BE2C (cell line): ENCODE measurements around the gene DSTN.

Experiments used
- DNase-seq: peaks from one replicate; pipeline ENCODE4 v3.0.0-alpha.2; 2020
- H3K27me3 ChIP-seq: fragments of 250-450 bp; sonication (Bioruptor Pico); 2 replicates; pipeline ENCODE4 v1.5.1; 2020; ENCODE audit warnings: mild to moderate bottlenecking
- H3K36me3 ChIP-seq: fragments of 250-450 bp; sonication (Bioruptor Pico); 2 replicates; pipeline ENCODE4 v1.5.1; 2020; ENCODE audit warnings: mild to moderate bottlenecking
- H3K4me1 ChIP-seq: fragments of 250-450 bp; sonication (Bioruptor Pico); 2 replicates; pipeline ENCODE4 v1.5.1; 2020
- H3K4me3 ChIP-seq: 2 replicates; pipeline ENCODE4 v1.5.1; 2011; ENCODE audit warnings: low read depth, low read length
- H3K9me3 ChIP-seq: fragments of 250-450 bp; sonication (Bioruptor Pico); 2 replicates; pipeline ENCODE4 v1.5.1; 2020
- TF ChIP-seq, protein P1 (sequence below): IDR thresholded peaks from 2 replicates; pipeline ENCODE4 v1.5.1; 2012; ENCODE audit warnings: mild to moderate bottlenecking, low read depth, low read length

The DSTN gene

DNA sequence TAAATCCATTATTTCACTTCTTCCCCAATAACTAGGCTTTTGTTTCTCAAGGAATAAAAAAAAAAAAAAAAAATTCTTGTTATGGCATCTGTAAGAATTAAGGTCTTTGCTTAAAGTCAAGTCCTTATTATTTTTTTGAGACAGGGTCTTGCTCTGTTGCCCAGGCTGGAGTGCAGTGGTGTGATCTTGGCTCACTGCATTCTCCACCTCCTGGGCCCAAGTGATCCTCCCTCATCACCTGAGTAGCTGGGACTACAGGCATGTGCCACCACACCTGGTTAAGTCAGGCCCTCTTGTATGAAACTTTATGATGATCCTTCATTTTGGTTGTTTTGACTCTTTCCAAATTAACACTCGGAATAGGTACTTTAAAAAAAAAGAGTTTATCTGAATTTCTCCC is 17.3 kb downstream of the DSTN start:
- Histone ChIP-seq H3K27me3 (no peaks in the 10 kb centered on the region), H3K4me1 (no peaks in the 10 kb centered on the region), H3K36me3 (peaks cover 5% of the 10 kb centered on the region), H3K4me3 (no peak overlapping the region), H3K9me3 (no peaks in the 10 kb centered on the region)
- TF ChIP-seq, protein P1, sequence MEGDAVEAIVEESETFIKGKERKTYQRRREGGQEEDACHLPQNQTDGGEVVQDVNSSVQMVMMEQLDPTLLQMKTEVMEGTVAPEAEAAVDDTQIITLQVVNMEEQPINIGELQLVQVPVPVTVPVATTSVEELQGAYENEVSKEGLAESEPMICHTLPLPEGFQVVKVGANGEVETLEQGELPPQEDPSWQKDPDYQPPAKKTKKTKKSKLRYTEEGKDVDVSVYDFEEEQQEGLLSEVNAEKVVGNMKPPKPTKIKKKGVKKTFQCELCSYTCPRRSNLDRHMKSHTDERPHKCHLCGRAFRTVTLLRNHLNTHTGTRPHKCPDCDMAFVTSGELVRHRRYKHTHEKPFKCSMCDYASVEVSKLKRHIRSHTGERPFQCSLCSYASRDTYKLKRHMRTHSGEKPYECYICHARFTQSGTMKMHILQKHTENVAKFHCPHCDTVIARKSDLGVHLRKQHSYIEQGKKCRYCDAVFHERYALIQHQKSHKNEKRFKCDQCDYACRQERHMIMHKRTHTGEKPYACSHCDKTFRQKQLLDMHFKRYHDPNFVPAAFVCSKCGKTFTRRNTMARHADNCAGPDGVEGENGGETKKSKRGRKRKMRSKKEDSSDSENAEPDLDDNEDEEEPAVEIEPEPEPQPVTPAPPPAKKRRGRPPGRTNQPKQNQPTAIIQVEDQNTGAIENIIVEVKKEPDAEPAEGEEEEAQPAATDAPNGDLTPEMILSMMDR = no peak
- DNase-seq = no peak

DNA sequence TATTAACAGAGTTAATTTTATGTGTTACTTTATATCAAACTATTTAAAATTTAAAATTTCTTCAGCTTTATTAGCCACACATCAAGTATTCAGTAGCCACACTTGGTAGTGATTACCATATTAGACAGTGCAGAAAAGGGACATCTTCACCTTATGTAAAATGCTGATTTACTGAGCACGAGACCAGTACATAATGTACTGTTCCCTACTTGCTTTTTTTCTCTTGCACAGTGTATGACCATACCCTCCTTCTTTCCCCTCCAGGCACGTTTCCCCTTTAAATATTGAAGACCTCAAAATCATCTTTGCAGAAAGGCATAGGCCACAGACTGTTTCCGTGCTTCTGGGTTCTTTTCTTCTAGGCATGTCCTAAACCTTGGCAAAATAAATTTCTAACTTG is 17.9 kb downstream of the DSTN start:
- no peaks in the 10 kb centered on the region for H3K4me1 ChIP-seq
- TF ChIP-seq, protein P1 = no peak
- peaks cover 5% of the 10 kb centered on the region for H3K36me3 ChIP-seq
- no peak overlapping the region for H3K4me3 ChIP-seq
- no peak for DNase-seq
- no peaks in the 10 kb centered on the region for H3K27me3 ChIP-seq
- no peaks in the 10 kb centered on the region for H3K9me3 ChIP-seq

DNA sequence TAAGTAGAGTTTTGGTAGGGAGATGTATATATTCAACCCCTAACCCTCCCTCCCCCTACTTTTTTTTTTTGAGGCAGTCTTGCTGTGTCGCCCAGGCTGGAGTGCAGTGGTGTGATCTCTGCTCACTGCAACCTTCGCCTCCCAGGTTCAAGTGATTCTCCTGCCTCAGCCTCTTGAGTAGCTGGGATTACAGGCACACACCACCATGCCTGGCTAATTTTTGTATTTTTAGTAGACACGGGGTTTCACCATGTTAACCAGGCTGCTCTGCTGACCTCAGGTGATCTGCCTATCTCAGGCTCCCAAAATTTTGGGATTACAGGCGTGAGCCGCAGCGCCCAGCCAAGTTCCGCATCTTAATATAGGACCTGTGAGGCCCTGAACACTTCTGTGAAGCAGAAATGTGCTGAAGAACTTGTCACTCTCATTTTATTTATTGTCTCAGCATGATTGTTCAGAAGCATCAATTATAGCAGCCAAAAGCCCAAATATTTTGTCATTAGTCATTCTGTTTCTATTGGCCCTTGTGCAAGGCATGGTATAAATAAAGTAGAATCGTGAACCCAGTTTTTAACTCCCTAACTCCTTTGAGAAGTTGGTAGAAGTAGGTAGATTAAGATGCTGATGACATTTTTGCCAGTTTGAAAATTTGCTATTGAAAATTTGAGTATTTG is 19.4 kb downstream of the DSTN start:
- Histone ChIP-seq H3K9me3 (no peaks in the 10 kb centered on the region), H3K4me1 (no peaks in the 10 kb centered on the region), H3K4me3 (no peak overlapping the region), H3K27me3 (no peaks in the 10 kb centered on the region), H3K36me3 (0 out of 2 replicates have a peak, but pooled peaks cover 2% of the 10 kb centered on the region)
- no peak for DNase-seq
- TF ChIP-seq, protein P1 = no peak

DNA sequence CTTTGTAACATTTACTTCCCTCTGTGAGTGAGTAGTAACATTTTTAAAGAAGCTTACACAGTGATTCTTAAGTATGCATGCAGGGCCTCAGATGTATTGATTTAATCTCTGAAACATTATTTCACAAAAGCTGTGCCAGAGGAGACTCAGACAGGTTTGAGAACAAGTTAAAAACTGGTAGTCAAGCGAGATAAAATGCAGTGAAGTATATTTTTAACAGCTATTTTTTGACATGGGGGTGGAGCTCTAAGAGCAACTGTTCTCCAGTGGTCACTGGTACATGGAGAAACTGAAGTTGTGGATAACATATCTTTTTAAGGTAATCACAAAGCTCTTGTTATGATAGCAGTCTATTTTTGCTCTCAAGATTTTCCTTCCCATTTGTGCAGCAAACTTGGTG is 20.4 kb downstream of the DSTN start:
- H3K36me3 ChIP-seq = 0 out of 2 replicates have a peak, but pooled peaks cover 2% of the 10 kb centered on the region
- TF ChIP-seq, protein P1 = no peak
- no peak overlapping the region for H3K4me3 ChIP-seq
- no peaks in the 10 kb centered on the region for H3K4me1 ChIP-seq
- H3K27me3 ChIP-seq = no peaks in the 10 kb centered on the region
- DNase-seq = no peak
- no peaks in the 10 kb centered on the region for H3K9me3 ChIP-seq

DNA sequence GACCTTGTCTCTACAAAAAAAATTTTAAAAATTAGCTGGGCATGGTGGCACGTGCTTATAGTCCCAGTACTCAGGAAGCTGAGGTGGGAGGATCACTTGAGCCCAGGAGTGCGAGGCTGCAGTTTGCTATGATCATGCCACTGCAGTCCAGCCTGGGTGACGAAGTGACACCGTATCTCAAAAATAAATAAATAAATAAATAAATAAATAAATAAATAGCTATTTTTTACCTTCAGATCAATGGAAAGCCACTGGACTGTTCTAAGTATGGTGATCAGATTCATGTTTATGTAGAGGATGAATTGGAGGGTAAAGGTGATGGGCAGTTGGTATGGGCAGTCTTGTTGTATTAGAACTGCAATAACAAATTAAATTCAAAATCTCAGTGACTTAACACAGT is 24.0 kb downstream of the DSTN start:
- Histone ChIP-seq H3K9me3 (no peaks in the 10 kb centered on the region), H3K4me1 (no peaks in the 10 kb centered on the region), H3K4me3 (no peak overlapping the region), H3K27me3 (no peaks in the 10 kb centered on the region), H3K36me3 (0 out of 2 replicates have a peak, but pooled peaks cover 2% of the 10 kb centered on the region)
- no peak for DNase-seq
- TF ChIP-seq, protein P1 = no peak

DNA sequence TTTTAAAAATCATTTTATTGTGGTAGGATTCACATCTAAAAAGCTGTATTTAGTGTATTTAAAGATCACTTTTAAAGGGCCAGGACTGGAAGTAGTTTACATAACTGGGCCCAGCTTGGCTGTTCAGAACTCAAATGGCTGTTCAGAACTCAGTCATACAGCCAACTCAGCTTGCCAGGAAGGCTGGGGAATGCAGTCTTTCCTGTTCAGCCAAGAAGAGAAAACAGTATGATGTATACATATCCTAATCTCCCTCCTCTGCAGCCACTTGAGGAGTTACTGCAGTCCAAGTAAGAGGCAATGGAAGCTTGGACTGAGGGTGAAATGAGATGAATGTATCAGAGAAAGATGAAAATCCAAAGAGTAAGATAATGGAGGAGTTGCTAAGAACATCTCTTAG is 24.6 kb downstream of the DSTN start:
- DNase-seq = no peak
- Histone ChIP-seq H3K4me1 (no peaks in the 10 kb centered on the region), H3K36me3 (0 out of 2 replicates have a peak, but pooled peaks cover 2% of the 10 kb centered on the region), H3K4me3 (no peak overlapping the region), H3K9me3 (no peaks in the 10 kb centered on the region), H3K27me3 (no peaks in the 10 kb centered on the region)
- TF ChIP-seq, protein P1 = no peak
